ENCODE data around the gene MAPK4. TPM values are rescaled to one million over a fixed set of nuclear protein-coding genes. Genes with fewer than 3 reads are reported as not detected.

Gene MAPK4
- total RNA-seq, 6 experiments from 2014 or later, result not detected

DNA sequence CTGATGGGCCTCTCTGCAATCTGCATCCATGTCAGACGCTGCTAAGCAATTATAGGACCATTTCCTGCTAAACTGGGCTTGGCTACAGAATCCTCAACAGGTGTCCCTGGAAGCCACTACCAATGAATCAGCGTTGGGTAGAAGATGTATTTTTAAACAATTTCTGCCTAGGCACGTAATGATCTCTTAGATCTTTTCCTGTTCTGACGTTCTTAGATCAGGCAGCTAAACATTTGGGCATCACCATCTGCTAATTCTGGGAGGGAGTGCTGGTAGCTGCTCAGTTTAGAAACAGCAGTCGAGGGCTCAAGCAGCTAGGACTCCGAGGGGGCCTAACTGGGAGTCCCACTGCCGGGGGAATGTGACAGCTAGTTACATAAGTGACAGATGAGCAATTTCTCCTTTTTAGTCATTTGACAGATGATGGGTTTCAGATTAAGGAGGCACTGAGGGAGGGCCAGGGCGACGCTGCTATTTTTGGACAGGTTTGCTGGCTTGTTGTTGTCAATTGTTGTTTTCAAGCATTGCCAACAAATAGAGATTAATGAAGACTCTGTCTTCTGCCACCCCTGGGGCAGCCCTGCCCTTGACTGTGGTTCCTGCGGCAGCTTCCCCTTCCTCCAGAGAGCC lies 167.2 kb downstream of the MAPK4 start:
- Mint-ChIP-seq H3K27me3 (ENCODE audit: insufficient read depth) (peaks cover 2% of the 10 kb centered on the region; the same call in 1 of the 2 replicates), H3K4me3 (no peak overlapping the region), H3K27ac (no peak overlapping the region), H3K9me3 (peaks cover 44% of the 10 kb centered on the region), H3K4me1 (ENCODE audit: low read depth) (no peaks in the 10 kb centered on the region), H3K36me3 (ENCODE audit: low read depth) (0 out of 2 replicates have a peak, but pooled peaks cover 5% of the 10 kb centered on the region)
- TF ChIP-seq, protein P1, sequence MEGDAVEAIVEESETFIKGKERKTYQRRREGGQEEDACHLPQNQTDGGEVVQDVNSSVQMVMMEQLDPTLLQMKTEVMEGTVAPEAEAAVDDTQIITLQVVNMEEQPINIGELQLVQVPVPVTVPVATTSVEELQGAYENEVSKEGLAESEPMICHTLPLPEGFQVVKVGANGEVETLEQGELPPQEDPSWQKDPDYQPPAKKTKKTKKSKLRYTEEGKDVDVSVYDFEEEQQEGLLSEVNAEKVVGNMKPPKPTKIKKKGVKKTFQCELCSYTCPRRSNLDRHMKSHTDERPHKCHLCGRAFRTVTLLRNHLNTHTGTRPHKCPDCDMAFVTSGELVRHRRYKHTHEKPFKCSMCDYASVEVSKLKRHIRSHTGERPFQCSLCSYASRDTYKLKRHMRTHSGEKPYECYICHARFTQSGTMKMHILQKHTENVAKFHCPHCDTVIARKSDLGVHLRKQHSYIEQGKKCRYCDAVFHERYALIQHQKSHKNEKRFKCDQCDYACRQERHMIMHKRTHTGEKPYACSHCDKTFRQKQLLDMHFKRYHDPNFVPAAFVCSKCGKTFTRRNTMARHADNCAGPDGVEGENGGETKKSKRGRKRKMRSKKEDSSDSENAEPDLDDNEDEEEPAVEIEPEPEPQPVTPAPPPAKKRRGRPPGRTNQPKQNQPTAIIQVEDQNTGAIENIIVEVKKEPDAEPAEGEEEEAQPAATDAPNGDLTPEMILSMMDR (IDR thresholded peaks at IDR 0.05), result no peak
- DNase-seq, result no peak

DNA sequence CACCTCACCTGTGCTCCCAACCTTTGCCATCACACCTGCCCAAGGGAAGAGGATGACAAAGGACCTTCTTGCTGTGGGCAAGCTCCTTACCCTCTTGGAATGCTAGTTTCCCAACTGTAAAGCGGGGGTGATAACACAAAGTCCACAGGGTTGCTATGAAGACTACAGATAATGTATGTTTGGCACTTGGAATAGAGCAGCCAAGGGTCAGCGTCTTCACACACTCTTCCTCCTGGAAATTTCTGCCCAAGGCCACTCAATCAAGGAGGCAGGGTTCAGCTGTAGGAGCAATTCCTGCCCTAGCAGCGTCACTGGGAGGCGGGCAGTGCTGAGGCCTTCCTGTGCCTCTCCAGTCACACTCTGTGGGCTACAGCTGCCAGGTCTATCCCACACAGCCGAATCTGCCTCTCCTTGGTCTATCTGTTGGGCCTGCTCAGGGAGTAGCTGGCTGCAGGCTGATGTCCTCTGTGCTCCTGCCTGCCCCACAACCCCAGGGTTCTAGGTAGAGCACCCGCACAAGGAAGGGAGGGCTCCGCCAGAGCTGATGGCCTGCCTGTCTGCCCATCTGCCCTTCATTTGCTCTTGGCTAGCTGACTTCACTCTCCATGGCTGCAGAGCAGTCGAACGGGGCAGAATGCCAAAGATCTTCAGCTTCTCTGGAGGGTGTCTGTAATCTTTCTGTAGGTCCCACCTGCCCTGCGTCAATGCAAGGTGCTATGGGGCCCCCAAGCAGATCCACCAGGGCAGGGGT lies 168.0 kb downstream of the MAPK4 start:
- no peak overlapping the region for H3K27ac Mint-ChIP-seq
- no peak for DNase-seq
- no peaks in the 10 kb centered on the region for H3K4me1 Mint-ChIP-seq (ENCODE audit: low read depth)
- peaks cover 2% of the 10 kb centered on the region for H3K27me3 Mint-ChIP-seq (ENCODE audit: insufficient read depth)
- TF ChIP-seq, protein P1 (IDR thresholded peaks at IDR 0.05), result no peak
- no peak overlapping the region for H3K4me3 Mint-ChIP-seq
- 0 out of 2 replicates have a peak, but pooled peaks cover 4% of the 10 kb centered on the region for H3K36me3 Mint-ChIP-seq (ENCODE audit: low read depth)
- H3K9me3 Mint-ChIP-seq, result peaks cover 36% of the 10 kb centered on the region; the same call in 1 of the 2 replicates

DNA sequence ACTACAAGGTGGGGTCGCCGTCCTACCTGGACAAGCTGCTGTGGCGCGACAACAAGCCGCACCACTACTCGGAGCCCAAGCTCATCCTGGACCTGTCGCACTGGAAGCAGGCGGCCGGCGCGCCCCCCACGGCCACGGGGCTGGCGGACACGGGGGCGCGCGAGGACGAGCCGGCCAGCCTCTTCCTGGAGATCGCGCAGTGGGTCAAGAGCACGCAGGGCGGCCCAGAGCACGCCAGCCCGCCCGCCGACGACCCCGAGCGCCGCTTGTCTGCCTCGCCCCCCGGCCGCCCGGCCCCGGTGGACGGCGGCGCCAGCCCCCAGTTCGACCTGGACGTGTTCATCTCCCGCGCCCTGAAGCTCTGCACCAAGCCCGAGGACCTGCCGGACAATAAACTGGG lies 169.5 kb downstream of the MAPK4 start:
- no peak overlapping the region for H3K4me3 Mint-ChIP-seq
- H3K27me3 Mint-ChIP-seq (ENCODE audit: insufficient read depth), result no peaks in the 10 kb centered on the region; the same call in 1 of the 2 replicates
- DNase-seq, result no peak
- TF ChIP-seq, protein P1 (IDR thresholded peaks at IDR 0.05), result no peak
- no peaks in the 10 kb centered on the region for H3K4me1 Mint-ChIP-seq (ENCODE audit: low read depth)
- H3K9me3 Mint-ChIP-seq, result peaks cover 21% of the 10 kb centered on the region; the same call in 1 of the 2 replicates
- no peaks in the 10 kb centered on the region for H3K36me3 Mint-ChIP-seq (ENCODE audit: low read depth)
- H3K27ac Mint-ChIP-seq, result no peak overlapping the region

DNA sequence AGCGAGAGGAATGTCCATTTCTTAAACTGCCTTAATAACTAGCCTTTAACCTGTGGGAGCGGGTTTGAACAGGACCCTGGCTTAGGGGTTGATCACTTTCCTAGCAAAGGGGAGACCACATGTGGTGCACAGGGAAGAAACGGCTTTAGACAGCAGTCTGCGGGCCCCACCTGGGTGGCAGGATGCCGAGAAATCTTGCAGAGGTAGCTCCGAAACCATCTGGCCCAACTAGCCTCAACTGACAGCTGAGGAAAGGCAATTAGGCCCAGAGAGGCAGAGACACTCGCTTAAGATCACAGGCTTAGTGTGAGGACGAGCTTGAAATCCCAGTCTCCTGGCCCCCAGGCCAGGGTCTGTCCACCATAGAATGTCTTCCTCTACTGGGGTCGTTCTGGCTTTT lies 170.1 kb downstream of the MAPK4 start:
- no peaks in the 10 kb centered on the region for H3K36me3 Mint-ChIP-seq (ENCODE audit: low read depth)
- TF ChIP-seq, protein P1 (IDR thresholded peaks at IDR 0.05), result no peak
- H3K27me3 Mint-ChIP-seq (ENCODE audit: insufficient read depth), result no peaks in the 10 kb centered on the region; the same call in 1 of the 2 replicates
- no peak for DNase-seq
- H3K4me3 Mint-ChIP-seq, result no peak overlapping the region
- no peaks in the 10 kb centered on the region for H3K4me1 Mint-ChIP-seq (ENCODE audit: low read depth)
- no peak overlapping the region for H3K27ac Mint-ChIP-seq
- H3K9me3 Mint-ChIP-seq, result peaks cover 19% of the 10 kb centered on the region; the same call in 1 of the 2 replicates

DNA sequence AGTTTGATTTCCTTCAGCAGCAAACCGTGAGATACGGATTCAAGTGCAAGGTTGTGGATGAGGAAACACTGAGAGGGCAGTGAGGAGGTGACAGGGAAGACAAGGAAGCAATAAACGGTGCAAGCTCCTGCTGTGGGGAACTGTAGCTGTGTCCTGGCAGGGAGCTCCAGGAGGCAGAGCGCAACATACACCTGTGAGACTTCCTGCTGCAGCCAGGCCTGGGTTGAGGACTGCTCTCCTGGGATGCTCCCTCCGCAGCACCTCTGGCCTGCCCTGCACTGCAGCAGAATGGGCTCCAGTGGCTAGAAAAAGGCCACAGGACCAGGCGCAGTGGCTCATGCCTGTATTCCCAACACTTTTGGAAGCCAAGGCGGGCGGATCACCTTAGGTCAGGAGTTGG lies 174.5 kb downstream of the MAPK4 start:
- TF ChIP-seq, protein P1 (IDR thresholded peaks at IDR 0.05), result no peak
- Mint-ChIP-seq H3K27ac (no peak overlapping the region), H3K36me3 (ENCODE audit: low read depth) (no peaks in the 10 kb centered on the region), H3K9me3 (peaks cover 16% of the 10 kb centered on the region; the same call in 1 of the 2 replicates), H3K4me1 (ENCODE audit: low read depth) (no peaks in the 10 kb centered on the region), H3K4me3 (no peak overlapping the region), H3K27me3 (ENCODE audit: insufficient read depth) (no peaks in the 10 kb centered on the region; the same call in 1 of the 2 replicates)
- DNase-seq, result no peak

Data from HFFc6 (cell line).